Stimulated activated CD8-positive, alpha-beta memory T cell treated with anti-CD3 and anti-CD28 coated beads, Interleukin-15, amount 100 ng/mL, for 48 hours (primary cell): ENCODE measurements around the gene NGEF.
"Not testable (repeated sequence)": the region's sequence is repeated elsewhere in the genome, so short reads cannot be mapped to it uniquely, and the experiment has no call there.

Source experiments
- DNase-seq, 2 donors: peaks; one replicate each; pipeline ENCODE4 v3.0.0-alpha.2; 2020; ENCODE audit warnings: low read depth in 2 of 2

The NGEF gene

DNA sequence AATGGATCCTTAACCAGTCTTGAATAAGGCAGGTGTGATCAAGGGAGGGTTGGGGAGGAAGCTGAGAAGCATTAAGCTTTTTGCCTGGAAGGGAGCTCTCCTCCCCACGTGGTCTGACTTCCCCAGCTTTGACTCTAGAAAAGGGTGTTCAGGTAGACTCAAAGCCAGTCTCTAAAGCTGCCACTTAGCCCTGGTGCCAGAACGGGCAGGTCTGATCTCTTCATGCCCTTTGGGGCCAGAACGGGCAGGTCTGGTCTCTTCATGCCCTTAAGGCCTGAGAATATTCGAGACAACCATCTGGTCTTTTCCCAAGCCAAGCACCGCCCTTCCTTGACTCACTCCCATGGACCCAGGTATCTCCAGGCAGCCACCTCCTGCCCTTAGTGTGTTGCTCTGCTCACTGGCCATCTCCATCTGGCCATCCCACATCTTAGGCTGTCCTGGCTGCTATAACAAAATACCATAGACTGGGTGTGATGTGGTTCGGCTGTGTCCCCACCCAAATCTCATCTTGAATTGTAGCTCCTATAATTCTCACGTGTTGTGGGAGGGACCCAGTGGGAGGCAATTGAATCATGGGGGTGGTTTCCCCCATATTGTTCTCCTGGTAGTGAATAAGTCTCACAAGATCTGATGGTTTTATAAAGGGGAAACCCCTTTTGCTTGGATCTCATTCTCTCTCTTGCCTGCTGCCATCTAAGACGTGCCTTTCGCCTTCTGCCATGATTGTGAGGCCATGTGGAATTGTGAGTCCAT is 83.6 kb downstream of the NGEF start:
- no peak for DNase-seq

DNA sequence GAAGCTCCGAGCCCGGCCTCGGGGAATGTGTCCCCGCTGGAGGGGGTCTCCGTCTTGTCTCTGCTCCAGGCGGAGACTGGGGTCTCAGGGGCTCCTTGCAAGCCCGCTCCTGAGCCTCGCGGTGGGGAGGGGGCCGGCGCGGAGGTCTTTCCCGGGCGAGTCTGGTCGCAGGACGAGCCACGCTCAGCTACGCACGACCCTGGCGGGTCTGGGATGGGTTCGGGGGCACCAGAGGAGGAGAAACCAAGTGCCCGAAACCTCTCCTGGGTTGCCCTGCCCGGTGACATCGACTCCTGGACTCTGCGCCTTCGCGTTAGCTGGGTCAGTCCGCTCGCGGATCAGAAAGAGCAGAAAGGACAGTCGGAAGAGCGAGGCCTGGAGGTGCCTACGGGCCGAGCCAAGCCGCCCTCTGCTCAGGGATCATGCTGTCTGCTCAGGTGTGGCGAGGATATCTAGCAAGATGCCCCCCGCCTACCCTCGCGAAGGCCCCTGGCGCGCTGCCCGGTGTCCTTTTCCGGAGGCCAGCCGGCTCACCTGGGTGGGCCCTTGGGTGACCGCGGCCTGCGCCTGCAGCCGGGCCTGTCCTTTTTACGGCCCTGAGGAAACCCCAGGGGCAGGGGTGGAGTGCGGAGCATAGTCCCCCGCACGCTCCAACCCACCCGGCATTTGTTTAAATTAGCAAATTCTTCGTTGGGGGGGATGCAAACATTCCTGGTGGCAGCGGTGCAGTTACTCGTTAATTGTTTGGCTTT is 84.3 kb downstream of the NGEF start:
- no peak for DNase-seq

DNA sequence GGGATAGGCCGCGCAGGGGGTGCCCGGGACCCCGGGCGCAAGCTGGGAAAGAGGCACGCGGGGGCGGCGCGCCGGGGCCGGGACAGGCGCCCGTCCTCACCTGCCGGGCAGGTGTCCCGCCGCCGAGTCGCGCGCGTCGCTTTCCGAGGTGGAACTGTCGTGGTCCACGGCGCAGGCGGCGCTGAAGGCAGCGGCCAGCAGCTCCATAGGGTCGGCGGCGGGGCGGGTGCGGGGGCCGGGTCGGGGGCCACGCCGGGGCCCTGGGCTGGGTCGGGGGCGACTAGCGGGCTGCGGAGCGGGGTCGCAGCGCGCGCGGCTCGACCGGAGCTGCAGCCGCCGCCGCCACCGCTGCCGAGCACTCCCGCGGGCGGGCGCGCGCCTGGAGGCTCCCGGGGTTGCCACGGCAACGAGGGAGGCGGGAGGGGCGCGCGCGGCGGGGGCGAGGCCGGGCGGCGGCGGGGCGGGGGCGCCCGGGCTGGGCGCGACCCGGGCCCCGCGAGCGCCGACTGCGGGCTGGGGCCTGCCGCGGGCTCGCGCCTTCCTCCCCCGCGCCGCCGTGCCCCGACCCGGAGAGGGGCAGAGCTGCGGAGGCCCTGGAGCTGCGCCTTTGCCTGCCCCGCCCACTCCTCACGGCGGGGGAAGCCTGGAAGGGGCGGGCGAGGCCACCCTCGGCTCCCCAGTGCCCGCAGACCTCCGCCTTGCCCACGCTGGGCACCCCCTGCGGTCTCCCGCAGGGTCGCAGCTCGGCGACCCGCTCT is 85.1 kb downstream of the NGEF start:
- no peak for DNase-seq

DNA sequence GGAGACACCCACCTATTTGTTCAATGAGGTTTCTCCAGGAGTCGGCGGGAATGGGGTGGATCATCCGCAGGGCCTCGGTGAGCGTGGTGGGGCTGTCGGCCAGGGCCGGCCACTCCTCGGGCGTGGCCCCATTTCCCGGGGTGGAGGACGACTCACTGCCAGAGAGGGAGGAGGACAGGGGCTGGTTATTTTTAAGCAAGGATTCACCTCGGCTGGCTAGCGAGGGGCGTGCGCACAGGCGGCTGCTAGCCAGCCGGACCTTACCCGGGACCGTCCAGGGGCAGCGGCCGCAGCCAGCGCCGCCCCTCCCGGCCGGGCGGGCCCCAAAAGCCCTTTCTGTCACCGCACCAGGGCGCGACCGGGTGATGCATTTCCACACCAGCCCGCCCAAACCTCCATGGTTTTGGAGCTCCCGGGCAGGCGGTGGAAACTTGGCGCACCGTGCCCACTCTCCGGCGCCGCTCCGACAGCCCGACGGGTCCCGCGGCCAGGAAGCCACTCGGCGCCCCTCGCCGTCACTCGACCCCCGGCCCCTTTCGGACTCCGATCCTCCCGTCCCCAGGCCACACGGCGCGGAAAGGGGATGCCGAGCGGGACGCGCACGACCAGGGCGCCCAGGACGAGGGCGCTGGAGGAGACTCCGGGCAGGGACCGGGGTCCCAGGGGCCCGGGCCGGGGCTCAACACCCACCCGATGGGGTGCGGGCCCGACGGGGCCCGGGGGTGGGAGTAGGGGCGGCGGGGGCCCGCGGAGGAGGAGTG is 85.8 kb downstream of the NGEF start:
- DNase-seq, result no peak

DNA sequence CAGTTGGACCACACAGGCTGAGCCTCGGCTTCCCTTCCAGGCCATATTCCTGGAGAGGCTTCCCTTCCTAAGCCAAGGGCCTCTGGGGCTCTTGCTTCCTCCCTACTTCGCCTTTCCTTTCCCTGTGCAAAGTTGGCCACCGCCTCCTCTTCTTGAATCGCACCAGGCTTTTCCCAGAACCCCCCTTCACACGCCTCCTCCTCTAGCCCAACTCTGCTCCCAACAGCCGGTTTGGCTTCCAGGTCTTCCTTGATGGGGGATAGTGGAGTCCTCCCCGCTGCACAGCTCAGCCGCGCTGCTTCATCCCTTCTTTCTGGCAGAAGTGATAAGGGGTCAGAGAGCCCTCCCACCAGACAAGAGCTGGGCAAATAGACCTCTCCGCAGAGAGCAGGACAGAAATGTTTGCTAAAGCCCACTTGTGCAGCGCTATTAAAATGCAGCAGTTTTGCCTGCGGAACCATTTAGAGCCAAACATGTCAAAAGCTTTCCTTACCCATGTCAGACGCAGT is 86.6 kb downstream of the NGEF start:
- no peak for DNase-seq

DNA sequence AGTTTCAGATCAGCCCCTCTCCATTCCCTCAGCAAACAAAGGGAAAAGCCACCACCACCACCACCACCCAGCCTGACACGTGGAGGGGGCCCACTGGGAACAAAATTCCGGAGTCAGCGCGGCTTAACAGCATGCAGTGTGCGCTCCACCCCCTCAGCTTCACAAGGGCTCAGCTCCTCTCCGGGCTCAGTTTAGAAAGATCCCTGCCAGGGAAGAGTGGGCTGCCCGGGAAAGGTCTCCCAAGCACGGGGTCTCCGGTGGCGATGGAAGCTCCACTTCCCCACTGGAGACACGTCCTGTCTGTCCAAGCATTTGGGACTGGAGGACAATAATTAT is 87.3 kb downstream of the NGEF start:
- no peak for DNase-seq

DNA sequence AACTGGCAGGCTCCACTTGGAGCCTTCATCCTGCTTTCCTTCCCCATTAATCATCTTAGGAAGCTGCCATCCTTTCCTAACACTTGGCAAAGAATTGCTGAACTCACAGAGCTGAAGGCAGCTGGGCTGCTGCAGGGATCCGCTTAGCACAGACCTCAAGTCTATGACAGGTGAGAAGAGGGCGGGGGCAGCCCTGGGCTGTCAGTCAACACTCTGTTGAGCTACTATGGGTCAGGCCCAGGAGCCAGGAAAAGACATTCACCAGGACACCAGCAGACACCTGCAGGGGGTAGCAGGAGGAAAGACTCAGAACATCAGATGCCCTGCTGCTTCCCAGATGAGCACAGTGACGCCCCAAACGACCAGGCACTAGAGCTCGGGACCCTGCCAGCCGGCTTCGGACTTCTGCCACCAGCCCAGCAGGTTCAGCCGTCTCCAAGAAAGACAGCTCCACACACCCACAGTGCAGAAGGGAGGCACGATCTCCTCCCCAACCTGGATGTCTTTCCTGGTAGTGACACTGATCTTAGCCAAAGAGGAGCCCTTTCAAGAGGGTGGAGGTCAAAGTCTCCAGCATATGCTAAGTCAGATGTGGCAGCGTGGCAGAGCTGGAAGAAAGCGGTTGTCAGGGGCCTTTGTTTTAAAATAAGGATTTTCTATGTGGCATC is 87.8 kb downstream of the NGEF start:
- no peak for DNase-seq

DNA sequence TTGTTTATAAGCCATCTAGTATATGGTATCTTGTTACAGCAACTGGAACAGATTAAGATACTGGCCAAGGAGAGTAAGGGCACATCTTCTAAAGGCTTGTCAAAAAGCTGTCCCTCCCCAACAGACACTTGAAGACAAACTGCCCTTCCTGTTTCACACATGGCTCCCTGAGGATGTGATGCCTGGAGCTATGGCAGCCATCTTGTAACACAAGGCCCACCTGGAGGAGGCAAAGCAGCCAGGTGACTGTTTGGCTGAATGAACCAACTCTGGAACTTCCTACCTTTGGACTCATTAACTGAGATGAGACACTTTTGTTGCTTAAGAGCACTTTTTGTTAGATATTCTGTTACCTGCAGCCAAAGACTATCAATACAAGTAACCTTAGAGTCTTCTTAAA is 88.6 kb downstream of the NGEF start:
- DNase-seq, result no peak

DNA sequence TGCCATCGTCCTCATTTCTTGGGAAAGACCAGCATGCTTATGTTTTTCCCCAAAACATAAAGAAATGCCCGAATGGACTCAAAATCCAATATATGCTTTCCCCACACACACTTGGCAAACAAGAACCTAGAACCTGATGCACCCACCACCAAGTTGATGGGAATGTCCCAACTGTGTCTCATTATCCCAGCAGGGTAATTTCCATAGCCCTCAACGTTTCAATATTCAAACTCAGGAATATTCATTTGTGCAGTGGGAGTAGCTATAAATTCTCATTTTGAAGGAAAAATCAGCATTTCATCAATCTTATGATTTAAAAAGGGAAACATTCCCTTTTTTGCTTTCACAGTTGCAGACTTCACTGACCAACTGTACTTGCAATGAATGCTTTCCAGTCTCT is 92.3 kb downstream of the NGEF start:
- DNase-seq, result no peak

DNA sequence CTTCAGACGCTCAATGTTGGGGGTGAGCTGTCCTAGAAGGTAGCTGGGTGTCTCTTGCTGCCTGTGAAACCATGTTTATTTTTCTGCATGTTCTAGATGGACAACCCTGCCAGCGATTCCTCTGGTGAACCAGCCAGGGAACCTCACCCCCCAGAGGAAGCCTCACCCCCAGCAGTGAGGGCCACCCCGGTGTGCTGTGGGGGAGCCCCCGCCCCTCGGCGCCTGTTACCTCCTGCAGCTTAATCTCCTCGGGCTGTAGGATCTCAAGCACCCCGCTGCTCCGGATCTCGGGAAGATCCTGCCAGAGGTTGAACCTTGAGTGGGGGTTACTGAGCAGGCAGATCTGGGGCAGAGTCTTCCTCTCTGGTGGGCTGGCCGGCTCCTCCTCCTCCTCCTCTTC is 93.0 kb downstream of the NGEF start:
- no peak for DNase-seq

DNA sequence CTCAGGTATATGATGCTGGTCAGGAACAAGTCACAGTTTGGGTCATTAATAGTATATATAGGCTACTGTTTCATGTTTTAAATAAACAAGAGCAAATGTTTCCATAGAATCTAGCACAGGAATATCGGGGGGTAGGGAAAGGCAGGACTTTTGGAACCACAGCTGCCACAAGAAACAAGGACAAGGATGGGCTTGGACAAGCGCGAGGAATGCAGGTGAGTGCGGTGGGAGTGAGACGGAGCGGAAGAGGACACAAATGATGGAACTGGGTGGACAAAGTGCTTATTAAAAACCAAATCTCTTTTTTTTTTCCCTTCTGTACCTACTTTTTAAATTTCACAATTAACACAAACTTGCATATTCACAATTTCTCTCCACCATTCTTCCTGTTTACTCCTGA is 93.9 kb downstream of the NGEF start:
- DNase-seq, result no peak

DNA sequence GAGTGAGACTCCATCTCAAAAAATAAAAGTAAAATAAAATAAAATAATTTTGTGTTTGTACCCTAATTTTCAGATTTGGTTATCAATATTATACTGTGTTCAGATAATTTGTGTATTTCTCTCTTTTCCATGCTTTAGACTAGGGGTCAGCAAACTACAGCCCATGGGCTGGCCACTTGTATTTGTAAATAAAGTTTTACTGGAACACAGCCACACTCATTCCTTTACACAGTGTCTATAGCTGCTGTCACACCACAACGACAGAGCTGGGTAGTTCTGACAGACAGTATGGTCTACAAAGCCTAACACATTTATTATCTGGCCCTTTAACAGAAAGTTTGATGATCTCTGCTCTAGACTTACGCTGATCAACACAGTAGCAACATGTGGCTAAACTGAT is 99.2 kb downstream of the NGEF start:
- DNase-seq, result no peak

DNA sequence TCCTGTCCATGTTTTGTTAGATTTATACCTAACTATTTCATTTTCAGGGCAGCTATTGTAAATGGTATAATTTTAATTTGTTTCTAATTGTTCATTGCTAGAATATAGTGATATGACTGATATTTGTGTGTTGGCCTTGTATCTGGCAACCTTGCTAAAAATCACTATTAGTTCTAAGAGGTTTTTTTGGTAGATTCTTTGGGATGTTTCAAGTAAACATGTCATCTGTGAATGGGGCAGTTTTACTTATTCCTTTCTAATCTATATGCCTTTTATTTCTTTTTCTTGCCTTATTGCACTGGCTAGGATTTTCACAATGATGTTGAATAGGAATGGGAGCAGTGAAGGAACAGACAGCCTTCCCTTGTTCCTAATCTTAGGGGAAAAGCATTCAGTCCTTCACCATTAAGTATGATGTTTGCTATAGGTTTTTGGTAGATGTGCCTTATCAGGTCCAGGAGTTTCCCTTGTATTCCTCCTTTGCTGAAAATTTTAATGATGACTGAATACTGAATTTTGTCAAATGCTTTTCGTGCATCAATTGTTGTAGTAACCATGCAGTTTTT is 101.3 kb downstream of the NGEF start:
- no peak for DNase-seq

DNA sequence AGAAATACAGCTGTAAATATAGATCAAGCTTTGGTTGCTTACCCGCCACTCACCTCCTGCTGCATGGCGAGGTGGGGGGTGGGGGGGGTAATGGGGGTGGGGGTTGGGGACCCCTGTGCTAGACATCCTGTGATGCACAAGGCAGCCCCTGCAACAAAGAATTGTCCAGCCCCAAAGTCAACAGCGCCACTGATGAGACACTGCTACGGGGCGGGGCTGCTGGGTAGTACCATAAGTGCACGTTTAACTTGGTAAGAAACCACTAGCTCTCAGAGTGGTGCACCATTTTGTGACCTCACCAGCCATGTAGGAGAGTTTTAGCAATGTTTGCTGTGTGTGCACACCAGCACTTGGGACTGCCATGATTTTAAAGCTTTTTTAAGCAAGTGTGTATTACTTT is 102.7 kb downstream of the NGEF start:
- no peak for DNase-seq

DNA sequence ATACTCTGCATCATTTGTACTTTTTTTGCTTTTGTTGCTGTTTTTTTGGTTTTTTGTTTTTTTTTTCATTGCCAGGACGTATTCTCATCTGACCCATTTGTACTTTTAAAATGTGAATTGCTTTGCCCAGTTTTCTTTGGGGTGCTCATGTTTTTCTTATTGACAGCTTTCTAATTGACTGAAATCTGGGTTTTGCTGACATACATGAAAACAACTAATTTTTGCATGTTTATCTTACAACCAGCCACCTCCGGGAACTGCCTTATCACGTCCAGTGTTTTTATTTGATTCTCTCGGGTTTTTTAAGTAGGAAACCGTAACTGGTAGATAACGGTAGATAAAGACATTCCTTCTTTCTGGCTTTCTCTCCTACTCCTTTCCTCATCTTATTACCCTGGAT is 104.4 kb downstream of the NGEF start:
- DNase-seq, result no peak

DNA sequence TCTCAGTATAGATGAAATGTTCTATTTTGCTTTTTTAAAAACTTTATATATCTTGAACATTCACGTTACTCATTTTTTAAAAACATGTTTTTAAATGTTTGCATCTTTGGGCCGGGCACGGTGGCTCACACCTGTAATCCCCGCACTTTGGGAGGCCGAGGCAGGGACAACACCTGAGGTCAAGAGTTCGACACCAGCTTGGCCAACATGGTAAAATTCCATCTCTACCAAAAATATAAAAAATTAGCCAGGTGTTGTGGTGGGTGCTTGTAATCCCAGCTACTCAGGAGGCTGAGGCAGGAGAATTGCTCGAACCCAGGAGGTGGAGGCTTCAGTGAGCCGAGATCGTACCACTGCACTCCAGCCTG is 105.4 kb downstream of the NGEF start:
- DNase-seq, result not testable (repeated sequence)

DNA sequence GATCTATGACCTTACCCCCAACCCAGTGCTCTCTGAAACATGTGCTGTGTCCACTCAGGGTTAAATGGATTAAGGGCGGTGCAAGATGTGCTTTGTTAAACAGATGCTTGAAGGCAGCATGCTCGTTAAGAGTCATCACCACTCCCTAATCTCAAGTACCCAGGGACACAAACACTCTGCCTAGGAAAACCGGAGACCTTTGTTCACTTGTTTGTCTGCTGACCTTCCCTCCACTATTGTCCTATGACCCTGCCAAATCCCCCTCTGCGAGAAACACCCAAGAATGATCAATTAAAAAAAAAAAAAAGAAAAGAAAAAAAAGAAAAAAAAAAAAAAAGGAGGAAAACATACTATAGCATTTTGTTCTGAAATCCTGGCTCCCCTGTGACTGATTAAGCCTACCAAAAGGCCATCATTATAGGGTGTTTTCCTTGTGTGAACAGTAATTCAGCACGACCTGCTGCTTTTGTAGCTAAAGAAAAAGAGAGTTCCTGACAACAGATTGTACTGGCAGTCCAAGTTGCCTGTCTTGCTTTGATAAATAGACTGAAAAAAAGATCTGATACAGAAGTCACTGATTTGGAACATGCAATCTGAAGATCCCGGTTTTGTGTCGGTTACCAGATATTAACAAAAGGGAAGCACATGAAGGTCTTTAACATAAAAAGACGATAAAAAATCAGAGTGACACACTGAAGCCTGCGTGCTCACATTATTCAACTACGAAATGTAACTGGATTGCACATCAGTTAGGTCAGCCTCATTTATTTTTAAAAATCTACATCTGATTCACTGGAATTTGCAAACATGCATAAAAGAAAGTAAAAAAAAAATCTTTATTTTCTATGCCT is 106.0 kb downstream of the NGEF start:
- DNase-seq, result not testable (repeated sequence)

DNA sequence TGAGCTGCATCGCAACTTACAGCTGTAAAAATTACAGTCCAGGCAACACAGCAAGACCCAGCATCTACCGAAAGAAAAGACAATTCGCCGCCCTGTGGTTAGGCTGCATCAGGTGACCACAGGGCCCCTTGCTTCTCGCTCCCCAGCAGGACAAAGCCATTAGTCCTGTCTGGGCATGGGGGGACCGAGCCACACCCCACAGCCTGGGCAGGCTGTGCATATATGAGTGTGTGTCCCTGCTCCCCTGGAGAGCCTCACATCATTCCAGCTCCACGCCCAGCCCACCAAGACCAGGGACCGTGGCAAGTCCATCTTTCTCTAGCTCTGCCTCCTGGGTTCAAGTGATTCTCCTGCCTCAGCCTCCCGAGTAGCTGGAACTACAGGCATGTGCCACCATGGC is 109.1 kb downstream of the NGEF start:
- no peak for DNase-seq

DNA sequence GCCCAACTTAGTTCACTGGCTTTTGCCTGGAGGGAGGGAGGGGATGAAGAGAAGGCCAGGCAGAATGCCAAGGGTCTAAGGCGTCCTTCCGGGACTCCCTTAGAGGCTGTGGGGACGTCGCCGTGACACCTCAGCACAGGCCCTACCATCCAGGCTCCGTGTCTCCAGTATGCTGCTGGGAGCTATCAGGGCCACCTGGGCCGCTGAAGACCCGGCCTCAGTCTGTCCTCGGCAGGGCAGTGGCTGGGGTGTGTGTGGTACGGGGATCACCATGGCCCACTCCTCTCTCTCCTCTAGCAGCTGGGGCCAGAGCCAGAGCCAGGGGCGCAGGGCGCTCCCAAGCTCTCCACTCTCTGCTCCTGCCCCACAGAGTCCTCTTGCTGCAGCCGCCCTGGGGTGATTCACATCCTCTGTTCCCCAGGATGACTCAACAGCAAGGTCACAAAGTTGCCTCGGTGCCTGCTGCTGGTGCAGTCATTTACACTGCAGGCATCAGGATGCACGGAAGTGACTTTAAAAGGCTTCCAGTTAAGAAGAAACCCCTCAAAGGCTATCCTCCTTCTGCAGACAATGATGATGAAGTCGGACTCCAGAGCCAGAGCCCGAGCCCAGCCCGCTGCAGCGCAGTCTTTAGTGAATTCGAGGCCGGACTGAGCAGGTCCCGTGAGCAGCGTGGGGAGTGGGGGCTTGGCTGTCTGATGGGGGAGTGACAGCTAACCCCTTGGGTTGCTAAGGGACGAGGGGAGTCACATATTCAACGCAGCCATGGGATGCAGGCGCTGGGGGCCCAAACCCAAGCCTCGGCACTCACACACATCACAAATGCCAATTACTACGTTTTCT is 111.1 kb downstream of the NGEF start:
- peak; percentile 19 to 49 for DNase-seq
